ENCODE measurements around the gene NRL.

NRL gene

GRCh38 chr14:24065408-24065807, 49.3 kb downstream of the NRL start:
- DNase-seq: no peak

GRCh38 chr14:24064856-24065255, 49.9 kb downstream of the NRL start:
- DNase-seq: no peak

- DNase-seq: no peak
Measured at GRCh38 chr14:24064091-24064795, 50.5 kb downstream of the NRL start.

GRCh38 chr14:24063263-24063836, 51.4 kb downstream of the NRL start:
- no peak for DNase-seq

GRCh38 chr14:24062216-24062980, 52.4 kb downstream of the NRL start:
- no peak for DNase-seq

- no peak for DNase-seq
Measured at GRCh38 chr14:24060984-24061913, 53.5 kb downstream of the NRL start.

GRCh38 chr14:24060443-24060842, 54.3 kb downstream of the NRL start:
- DNase-seq: no peak

- no peak for DNase-seq
Measured at GRCh38 chr14:24059841-24060388, 54.8 kb downstream of the NRL start.

GRCh38 chr14:24058951-24059475, 55.7 kb downstream of the NRL start:
- DNase-seq: no peak

GRCh38 chr14:24058260-24058950, 56.3 kb downstream of the NRL start:
- DNase-seq: no peak

- no peak for DNase-seq
Measured at GRCh38 chr14:24057867-24058259, 56.9 kb downstream of the NRL start.

- no peak for DNase-seq
Measured at GRCh38 chr14:24057271-24057670, 57.5 kb downstream of the NRL start.

GRCh38 chr14:24056800-24057184, 58.0 kb downstream of the NRL start:
- DNase-seq: no peak

GRCh38 chr14:24055971-24056799, 58.6 kb downstream of the NRL start:
- DNase-seq: no peak

GRCh38 chr14:24054646-24055045, 60.1 kb downstream of the NRL start:
- no peak for DNase-seq

GRCh38 chr14:24054324-24054641, 60.5 kb downstream of the NRL start:
- no peak for DNase-seq

GRCh38 chr14:24053548-24054323, 61.0 kb downstream of the NRL start:
- DNase-seq: no peak

- DNase-seq: no peak
Measured at GRCh38 chr14:24052656-24053547, 61.8 kb downstream of the NRL start.

Data from activated gamma-delta T cell (primary cell).